Dermis microvascular lymphatic vessel endothelial cell (primary cell): ENCODE measurements around the gene FAM162A. TPM values are rescaled to one million over a fixed set of nuclear protein-coding genes. Genes with fewer than 3 reads are reported as not detected.
"Not testable (repeated sequence)": the region's sequence is repeated elsewhere in the genome, so short reads cannot be mapped to it uniquely, and the experiment has no call there.

Source experiments
- DNase-seq, 2 donors: peaks; one replicate each; pipeline versions ENCODE4 v3.0.0 to v3.0.0-alpha.2; 2010; ENCODE audit warnings: low read depth in 2 of 2
- total RNA-seq: library from RNA; depleted of rRNA; stranded (reverse); fragments of >200 nt; gene quantifications from 2 replicates; pipeline ENCODE4 v1.2.1, GENCODE V29; 2014

The FAM162A gene
- total RNA-seq, 1 donor from 2014 or later: 7.2 TPM

DNA sequence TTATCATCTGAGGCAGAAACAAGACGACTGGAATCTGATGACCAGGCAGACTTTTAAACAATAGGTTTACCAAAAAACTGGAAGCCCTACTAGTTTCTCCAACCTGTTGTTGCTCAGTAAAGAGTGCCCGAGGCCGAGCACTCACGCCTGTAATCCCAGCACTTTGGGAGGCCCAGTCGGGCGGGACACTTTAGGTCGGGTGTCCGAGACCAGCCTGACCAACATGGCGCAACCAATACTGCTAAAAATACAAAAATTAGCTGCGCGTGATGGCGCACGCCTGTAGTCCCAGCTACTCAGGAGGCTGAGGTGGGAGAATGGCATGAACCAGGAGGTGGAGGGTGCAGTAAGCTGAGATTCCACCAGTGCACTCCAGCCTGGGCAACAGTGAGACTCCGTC, 33.0 kb downstream of the FAM162A start:
- peak; percentile 1 to 10 for DNase-seq

DNA sequence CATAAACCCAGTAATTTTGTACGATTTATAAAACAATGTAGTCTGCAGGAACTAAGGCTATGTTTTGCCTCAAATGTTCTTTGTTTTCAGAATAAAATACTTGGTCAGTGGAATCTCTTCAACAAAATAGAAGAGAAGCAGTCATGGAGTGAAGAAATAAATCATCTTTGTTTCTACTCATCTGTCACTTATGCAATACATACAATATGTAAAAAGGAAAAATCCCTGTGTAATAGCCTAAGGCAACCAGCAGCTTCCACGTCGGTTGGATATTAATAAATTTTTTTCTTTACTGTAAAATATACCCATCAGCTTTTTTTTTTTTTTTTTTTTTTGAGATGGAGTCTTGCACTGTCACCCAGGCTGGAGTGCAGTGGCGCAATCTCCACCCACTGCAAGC, 37.1 kb downstream of the FAM162A start:
- no peak for DNase-seq

DNA sequence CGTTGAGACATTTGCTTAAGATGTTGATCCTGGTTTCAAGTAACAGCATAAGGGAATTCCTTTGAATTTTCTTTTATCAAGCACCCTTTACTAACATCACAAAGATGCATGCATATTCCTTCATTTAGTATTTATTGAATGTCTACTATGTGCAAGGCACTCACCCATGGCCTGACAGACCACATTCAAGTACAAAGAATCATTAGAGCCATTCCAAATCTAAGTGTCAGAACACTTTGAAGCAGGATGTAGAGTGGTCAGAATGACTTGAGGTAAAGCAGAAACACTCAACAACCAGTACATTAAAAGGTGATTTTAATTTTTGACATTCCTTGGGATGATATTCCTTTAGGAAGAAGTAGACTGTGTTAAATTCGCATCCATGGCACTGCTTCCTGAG, 37.9 kb downstream of the FAM162A start:
- DNase-seq: no peak

DNA sequence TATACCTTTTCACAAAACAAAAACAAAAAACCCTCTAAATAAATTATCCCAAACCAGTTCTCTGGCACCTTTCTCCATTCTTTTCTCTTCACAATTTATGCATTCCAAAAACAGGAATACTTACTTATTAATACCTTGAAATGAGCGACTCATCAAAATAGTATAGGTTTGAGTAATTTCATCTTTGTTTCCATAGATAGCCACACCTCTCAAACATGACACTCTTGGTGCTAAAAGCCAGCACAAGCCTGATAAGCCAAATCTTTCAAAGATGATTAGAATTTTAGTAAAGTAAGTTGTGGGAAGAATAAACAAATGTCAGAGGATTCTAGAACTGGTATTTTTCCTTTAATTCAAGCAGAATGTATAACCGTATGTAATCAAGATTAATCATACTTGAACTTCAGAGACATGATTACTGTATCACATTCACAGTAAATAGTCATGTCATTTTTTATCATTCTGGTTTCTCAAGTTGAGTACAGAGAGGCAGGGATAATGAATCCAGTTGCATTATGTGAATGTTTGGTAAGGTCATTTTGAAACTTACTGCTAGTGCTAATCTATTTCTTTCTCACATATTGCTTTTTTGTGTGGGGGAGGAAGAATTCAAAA, 44.0 kb downstream of the FAM162A start:
- DNase-seq: no peak

DNA sequence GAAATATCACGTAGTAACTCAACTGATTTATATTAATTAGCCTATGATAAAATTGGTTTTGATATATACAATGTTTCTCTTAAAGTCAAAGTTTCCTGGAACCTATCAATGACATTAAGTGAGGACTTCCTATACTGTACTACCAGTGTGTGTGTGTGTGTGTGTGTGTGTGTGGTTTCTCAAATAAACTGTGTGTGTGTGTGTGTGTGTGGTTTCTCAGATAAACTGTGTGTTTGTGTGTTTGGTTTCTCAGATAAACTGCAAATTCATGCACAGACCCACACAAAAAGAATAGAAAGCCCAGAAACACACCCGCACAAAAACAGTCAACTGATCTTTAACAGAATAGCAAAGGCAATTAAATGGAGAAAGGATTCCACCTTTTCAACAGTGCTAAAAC, 46.4 kb downstream of the FAM162A start:
- DNase-seq: no peak

DNA sequence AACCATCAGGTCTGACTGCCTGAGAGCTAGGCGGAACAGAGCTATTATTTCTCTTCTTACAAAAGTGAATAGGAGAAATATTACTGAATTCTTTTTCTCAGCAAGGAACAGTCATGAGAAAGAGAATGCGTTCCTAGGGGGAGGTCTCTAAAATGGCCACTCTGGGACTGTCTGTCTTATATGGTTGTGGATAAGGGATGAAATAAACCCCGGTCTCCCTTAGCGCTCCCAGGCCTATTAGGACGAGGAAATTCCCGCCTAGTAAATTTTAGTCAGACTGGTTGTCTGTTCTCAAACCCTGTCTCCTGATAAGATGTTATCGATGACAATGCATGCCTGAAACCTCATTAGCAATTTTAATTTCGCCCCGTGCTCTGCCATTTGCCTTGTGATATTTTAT, 52.0 kb downstream of the FAM162A start:
- no peak for DNase-seq

DNA sequence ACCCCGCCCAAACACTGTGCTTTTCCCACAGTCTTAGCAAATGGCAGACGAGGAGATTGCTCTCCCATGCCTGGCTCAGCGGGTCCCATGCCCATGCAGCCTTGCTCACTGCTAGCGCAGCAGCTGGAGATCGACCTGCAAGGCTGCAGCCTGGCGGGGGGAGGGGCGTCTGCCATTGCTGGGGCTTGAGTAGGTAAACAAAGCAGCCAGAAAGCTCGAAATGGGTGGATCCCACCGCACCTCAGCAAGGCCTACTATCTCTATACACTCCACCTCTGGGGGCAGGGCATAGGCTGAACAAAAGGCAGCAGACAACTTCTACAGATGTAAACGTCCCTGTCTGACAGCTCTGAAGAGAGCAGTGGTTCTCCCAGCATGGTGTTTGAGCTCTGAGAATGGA, 59.1 kb downstream of the FAM162A start:
- no peak for DNase-seq

DNA sequence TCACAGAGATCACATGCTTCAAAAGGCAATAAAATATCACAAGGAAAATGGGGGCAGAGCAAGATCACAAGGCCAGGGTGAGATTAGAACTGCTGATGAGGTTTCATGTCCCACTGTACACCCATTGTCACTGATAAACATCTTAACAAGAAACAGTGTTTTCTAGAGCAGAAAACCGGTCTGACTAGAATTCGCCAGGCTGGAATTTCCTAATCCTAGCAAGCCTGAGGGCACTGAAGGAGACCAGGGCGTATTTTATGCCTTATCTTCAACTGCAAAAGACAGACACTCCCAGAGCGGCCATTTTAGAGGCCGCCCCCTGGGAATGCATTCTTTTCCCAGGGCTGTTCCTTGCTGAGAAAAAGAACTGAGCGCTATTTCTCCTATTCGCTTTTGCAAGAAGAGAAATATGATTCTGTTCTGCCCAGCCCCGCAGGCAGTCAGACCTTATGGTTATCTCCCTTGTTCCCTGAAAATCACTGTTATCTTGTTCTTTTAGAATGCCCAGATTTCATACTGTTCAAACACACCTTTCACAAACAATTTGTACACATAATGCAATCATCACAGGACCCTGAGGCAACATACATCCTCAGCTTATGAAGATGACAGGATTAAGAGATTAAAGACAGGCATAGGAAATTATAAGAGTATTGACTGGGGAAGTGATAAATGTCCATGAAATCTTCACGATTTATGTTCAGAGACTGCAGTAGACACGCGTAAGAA, 59.9 kb downstream of the FAM162A start:
- not testable (repeated sequence) for DNase-seq

DNA sequence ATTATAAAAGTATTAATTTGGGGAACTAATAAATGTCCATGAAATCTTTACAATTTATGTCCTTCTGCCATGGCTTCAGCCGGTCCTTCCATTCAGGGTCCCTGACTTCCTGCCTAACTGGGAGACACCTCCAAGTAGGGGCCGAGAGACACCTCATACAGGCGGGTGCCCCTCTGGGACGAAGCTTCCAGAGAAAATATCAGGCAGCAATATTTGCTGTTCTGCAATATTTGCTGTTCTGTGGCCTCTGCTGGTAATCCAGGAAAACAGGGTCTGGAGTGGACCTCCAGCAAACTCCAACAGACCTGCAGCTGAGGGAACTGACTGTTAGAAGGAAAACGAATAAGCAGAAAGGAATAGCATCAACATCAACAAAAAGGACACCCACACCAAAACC, 60.5 kb downstream of the FAM162A start:
- not testable (repeated sequence) for DNase-seq

DNA sequence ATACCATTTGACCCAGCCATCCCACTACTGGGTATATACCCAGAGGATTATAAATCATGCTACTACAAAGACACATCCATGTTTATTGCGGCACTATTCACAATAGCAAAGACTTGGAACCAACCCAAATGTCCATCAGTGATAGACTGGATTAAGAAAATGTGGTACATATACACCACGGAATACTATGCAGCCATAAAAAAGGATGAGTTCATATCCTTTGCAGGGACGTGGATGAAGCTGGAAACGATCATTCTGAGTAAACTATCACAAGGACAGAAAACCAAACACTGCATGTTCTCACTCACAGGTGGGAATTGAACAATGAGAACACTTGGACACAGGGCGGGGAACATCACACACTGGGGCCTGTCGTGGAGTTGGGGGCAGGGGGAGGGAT, 64.2 kb downstream of the FAM162A start:
- DNase-seq: not testable (repeated sequence)

DNA sequence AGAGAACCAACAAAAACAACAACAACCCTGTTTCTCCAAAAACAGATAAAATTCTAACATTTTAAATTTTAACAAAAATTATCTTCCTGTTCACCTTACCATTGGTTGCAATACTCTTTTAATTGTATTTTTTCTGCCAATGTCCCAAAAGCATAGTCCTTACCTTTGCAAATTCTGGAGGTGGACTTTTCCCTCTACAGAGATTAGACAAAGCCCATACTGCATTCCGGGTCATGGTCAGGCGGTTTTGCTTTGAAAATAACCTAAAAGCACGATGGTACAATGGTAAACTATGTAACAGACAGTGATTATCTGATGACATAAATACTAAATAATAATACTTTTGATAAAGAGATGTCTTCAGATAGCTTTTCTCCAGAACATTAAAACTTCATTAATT, 67.4 kb downstream of the FAM162A start:
- DNase-seq: no peak

DNA sequence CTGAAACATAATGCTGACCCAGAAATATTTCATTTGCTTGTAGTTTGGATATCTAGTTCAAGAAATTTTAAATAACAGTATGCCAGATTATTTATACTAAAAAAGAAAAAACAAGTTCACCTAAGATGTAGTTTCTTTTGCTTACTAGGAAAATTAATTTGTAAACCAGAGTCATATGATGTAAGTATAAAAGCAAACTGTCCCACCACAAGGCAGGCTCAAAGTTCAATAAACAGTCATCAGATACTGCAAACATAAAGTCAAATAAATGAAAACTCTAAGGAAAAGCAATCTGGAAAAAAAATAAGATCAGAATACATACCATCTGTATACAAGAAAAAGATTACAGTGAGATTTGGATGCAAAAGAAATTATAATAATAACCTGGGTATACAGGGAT, 72.1 kb downstream of the FAM162A start:
- no peak for DNase-seq

DNA sequence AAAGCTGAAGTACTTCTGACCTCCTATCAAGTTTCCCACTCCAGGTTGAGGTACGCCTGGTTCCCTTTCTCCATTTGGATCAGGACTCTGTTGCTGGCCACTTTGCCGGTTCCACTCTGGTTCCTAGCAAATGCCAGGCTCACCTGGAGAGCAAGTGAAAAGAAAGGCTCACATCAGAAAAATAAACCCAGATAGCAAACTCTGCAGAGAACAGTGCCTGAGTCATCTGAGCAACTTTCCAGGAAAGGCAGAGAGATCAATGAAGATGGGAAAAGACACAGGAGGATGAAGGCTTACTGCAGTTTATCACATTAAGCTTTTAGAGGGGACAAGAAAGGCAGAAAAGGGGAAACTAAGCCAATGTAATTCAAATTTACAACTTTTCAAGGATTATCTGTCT, 73.7 kb downstream of the FAM162A start:
- DNase-seq: no peak

DNA sequence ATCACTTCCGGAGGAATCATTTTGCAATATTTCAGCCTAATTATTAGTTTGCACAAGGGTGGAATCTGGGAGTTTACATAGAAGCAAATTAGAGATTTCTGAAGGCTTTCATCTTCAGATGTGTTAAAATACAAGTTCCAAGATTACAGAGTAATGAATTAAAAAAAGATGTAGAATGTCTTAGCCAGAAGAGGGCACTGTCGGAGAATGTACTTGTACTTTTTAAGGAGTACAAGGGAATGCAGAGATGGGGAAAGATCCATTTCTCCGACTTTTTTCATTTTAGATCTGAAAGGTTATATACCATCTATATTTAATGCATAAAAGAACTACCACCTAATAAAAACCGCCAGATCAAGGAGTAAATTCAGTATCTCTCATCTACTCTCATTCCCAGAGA, 75.0 kb downstream of the FAM162A start:
- DNase-seq: peak in 1 of 2 donors; percentile 46

DNA sequence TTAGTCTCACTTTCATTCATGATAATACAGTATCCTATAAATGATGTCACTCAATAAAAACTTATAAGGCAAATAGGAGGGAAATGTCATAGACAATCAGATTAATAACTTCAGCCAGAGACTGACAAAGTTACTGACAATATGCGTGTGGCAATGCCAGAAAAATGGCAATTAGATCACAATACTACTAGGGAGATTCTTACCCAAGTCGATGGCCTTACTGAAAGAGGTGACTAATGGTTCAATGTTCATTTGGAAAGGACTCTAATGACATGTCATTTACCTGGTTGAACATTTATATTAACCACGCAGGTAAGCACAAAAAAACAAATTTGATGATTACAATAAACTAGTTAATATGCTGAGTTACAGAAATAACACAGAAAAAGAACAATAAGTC, 77.8 kb downstream of the FAM162A start:
- DNase-seq: no peak

Other genes with a start within 250 kb of the FAM162A start
- not detected in 2 replicates for gene CASR, start 200.5 kb upstream of the FAM162A start, total RNA-seq
- not detected in 2 replicates for gene CSTA, start 58.9 kb upstream of the FAM162A start, total RNA-seq
- 21.7 and 25.9 TPM in 2 replicates for gene MIX23, start 951 bp upstream of the FAM162A start, total RNA-seq
- 3.6 and 4.0 TPM in 2 replicates for gene WDR5B, start 31.9 kb downstream of the FAM162A start, total RNA-seq
- gene KPNA1, start 130.8 kb downstream of the FAM162A start, total RNA-seq: 20.9 and 25.7 TPM in 2 replicates
- 12.4 and 13.6 TPM in 2 replicates for gene PARP9, start 180.1 kb downstream of the FAM162A start, total RNA-seq
- 18.1 and 21.4 TPM in 2 replicates for gene DTX3L, start 180.2 kb downstream of the FAM162A start, total RNA-seq
- 0.39 and 1.0 TPM in 2 replicates for gene PARP15, start 193.5 kb downstream of the FAM162A start, total RNA-seq